Measurements from ENCODE around the gene PLCH1. TPM values are rescaled to one million over a fixed set of nuclear protein-coding genes. Genes with fewer than 3 reads are reported as not detected.

PLCH1 gene
- total RNA-seq, 1 donor from 2014 or later: 14.0 TPM

- DNase-seq (no peak), ATAC-seq (peak in 1 of 2 donors; percentile 52)
- TF ChIP-seq CTCF (IDR thresholded peaks at IDR 0.05): no peak
- intact Hi-C loops (cut with DNase I): no loop called here
- Histone ChIP-seq H3K4me3 (no peak overlapping the region), H3K4me1 (no peaks in the 10 kb centered on the region), H3K27me3 (ENCODE audit: low read depth) (no peaks in the 10 kb centered on the region), H3K36me3 (no peaks in the 10 kb centered on the region), H3K27ac (no peak overlapping the region), H3K9me3 (no peaks in the 10 kb centered on the region)
Measured at GRCh38 chr3:155504682-155505081, 240.2 kb downstream of the PLCH1 start.

- ATAC-seq (no peak), DNase-seq (no peak)
- Histone ChIP-seq H3K4me3 (no peak overlapping the region), H3K27me3 (ENCODE audit: low read depth) (no peaks in the 10 kb centered on the region), H3K27ac (no peak overlapping the region), H3K36me3 (no peaks in the 10 kb centered on the region), H3K4me1 (no peaks in the 10 kb centered on the region), H3K9me3 (no peaks in the 10 kb centered on the region)
- intact Hi-C loops (cut with DNase I): no loop called here
- TF ChIP-seq CTCF (IDR thresholded peaks at IDR 0.05): no peak
Measured at GRCh38 chr3:155502630-155503029, 242.2 kb downstream of the PLCH1 start.

GRCh38 chr3:155500194-155500818, 244.6 kb downstream of the PLCH1 start:
- intact Hi-C loops (cut with DNase I): no loop called here
- Histone ChIP-seq H3K27ac (no peak overlapping the region), H3K4me3 (no peak overlapping the region), H3K9me3 (no peaks in the 10 kb centered on the region), H3K27me3 (ENCODE audit: low read depth) (no peaks in the 10 kb centered on the region), H3K36me3 (no peaks in the 10 kb centered on the region), H3K4me1 (no peaks in the 10 kb centered on the region)
- no peak for TF ChIP-seq CTCF (IDR thresholded peaks at IDR 0.05)
- DNase-seq: no peak
- ATAC-seq: no peak

GRCh38 chr3:155497930-155498647, 246.8 kb downstream of the PLCH1 start:
- H3K27ac ChIP-seq: no peak overlapping the region
- DNase-seq (no peak), ATAC-seq (no peak)
- H3K27me3 ChIP-seq (ENCODE audit: low read depth): no peaks in the 10 kb centered on the region
- no peak overlapping the region for H3K4me3 ChIP-seq
- no peaks in the 10 kb centered on the region for H3K36me3 ChIP-seq
- no peaks in the 10 kb centered on the region for H3K9me3 ChIP-seq
- intact Hi-C loops (cut with DNase I): no loop called here
- no peaks in the 10 kb centered on the region for H3K4me1 ChIP-seq
- TF ChIP-seq CTCF (IDR thresholded peaks at IDR 0.05): no peak

GRCh38 chr3:155496206-155496605, 248.7 kb downstream of the PLCH1 start:
- Histone ChIP-seq H3K9me3 (no peaks in the 10 kb centered on the region), H3K4me3 (no peak overlapping the region), H3K27me3 (ENCODE audit: low read depth) (no peaks in the 10 kb centered on the region), H3K27ac (no peak overlapping the region), H3K36me3 (no peaks in the 10 kb centered on the region), H3K4me1 (no peaks in the 10 kb centered on the region)
- DNase-seq (no peak), ATAC-seq (no peak)
- intact Hi-C loops (cut with DNase I): no loop called here
- no peak for TF ChIP-seq CTCF (IDR thresholded peaks at IDR 0.05)

Data from lower lobe of right lung (tissue), 2 donors.